ENCODE results near the gene MPHOSPH10.

MPHOSPH10 gene

GRCh38 chr2:71143782-71144181, 13.3 kb downstream of the MPHOSPH10 start:
- CTCF ChIA-PET: interaction anchor here (0.7 to 1.0 kb wide), 2 partner anchors 13 to 73 kb away, joined by 3 to 6 read pairs; no protein-coding TSS in a partner anchor
- DNase-seq (ENCODE audit: low spot score): no peak
- POLR2A ChIA-PET (ENCODE audit: low non-redundant PET): no interaction called here
- no peak for TF ChIP-seq CTCF (conservative IDR thresholded peaks at IDR 0.05; ENCODE audit: low read depth)
- no peak overlapping the region for H3K27ac ChIP-seq

GRCh38 chr2:71148506-71149063, 18.2 kb downstream of the MPHOSPH10 start:
- TF ChIP-seq CTCF (conservative IDR thresholded peaks at IDR 0.05; ENCODE audit: low read depth): no peak
- POLR2A ChIA-PET (ENCODE audit: low non-redundant PET): interaction anchor here (0.5 to 1.2 kb wide), 2 partner anchors 13 to 81 kb away, joined by 3 to 6 read pairs; partner anchors contain the start of gene NAGK
- CTCF ChIA-PET: interaction anchor here (0.7 kb wide), 1 partner anchor 141 kb away, joined by 3 read pairs; no protein-coding TSS in a partner anchor
- DNase-seq (ENCODE audit: low spot score): no peak
- 0 out of 2 replicates have a peak overlapping the region, but pooled peaks have one; percentile 18 for H3K27ac ChIP-seq

GRCh38 chr2:71150082-71150816, 19.8 kb downstream of the MPHOSPH10 start:
- H3K27ac ChIP-seq: peak overlapping the region; percentile 65
- CTCF ChIA-PET: no interaction called here

GRCh38 chr2:71151620-71152019, 21.2 kb downstream of the MPHOSPH10 start:
- no peak overlapping the region for H3K27ac ChIP-seq
- ChIA-PET POLR2A (ENCODE audit: low non-redundant PET) (interaction anchor here (0.6 kb wide), 1 partner anchor 52 kb away, joined by 5 read pairs; no protein-coding TSS in a partner anchor), CTCF (no interaction called here)
- no peak for TF ChIP-seq CTCF (conservative IDR thresholded peaks at IDR 0.05; ENCODE audit: low read depth)
- no peak for DNase-seq (ENCODE audit: low spot score)

More at GRCh38 chr2:71150082-71150816, 19.8 kb downstream of the MPHOSPH10 start:
- TF ChIP-seq CTCF (conservative IDR thresholded peaks at IDR 0.05; ENCODE audit: low read depth): no peak
- DNase-seq (ENCODE audit: low spot score): no peak
- POLR2A ChIA-PET (ENCODE audit: low non-redundant PET): interaction anchor here (1.2 kb wide), 1 partner anchor 82 kb away, joined by 6 read pairs; the partner anchor contains the start of gene NAGK

GRCh38 chr2:71153585-71154224, 23.3 kb downstream of the MPHOSPH10 start:
- DNase-seq (ENCODE audit: low spot score): no peak
- POLR2A ChIA-PET (ENCODE audit: low non-redundant PET): no interaction called here
- no peak for TF ChIP-seq CTCF (conservative IDR thresholded peaks at IDR 0.05; ENCODE audit: low read depth)

GRCh38 chr2:71154279-71154678, 23.8 kb downstream of the MPHOSPH10 start:
- DNase-seq (ENCODE audit: low spot score): no peak
- no peak overlapping the region for H3K27ac ChIP-seq
- no peak for TF ChIP-seq CTCF (conservative IDR thresholded peaks at IDR 0.05; ENCODE audit: low read depth)
- ChIA-PET POLR2A (ENCODE audit: low non-redundant PET) (no interaction called here), CTCF (no interaction called here)

More at GRCh38 chr2:71153585-71154224, 23.3 kb downstream of the MPHOSPH10 start:
- H3K27ac ChIP-seq: no peak overlapping the region
- CTCF ChIA-PET: interaction anchor here (0.6 kb wide), 1 partner anchor 42 kb away, joined by 4 read pairs; no protein-coding TSS in a partner anchor

All from RWPE1 (cell line).